Stimulated activated CD4-positive, alpha-beta T cell treated with anti-CD3 and anti-CD28 coated beads, Interleukin-4, amount 100 ng/mL, for 1 hour (primary cell): Measurements from ENCODE around the gene PNN.
"Not testable (repeated sequence)": the region's sequence is repeated elsewhere in the genome, so short reads cannot be mapped to it uniquely, and the experiment has no call there.

ENCODE experiments used
- DNase-seq: peaks from one replicate; pipeline ENCODE4 v3.0.0-alpha.2; 2020

Gene PNN

GRCh38 chr14:39181026-39181692 lies 6.1 kb downstream of the PNN start:
- DNase-seq: no peak

- DNase-seq: no peak
These were observed 6.6 kb downstream of the PNN start for GRCh38 chr14:39181693-39182047.

GRCh38 chr14:39182770-39183684 lies 8.0 kb downstream of the PNN start:
- no peak for DNase-seq

- DNase-seq: not testable (repeated sequence)
These were observed 8.6 kb downstream of the PNN start for GRCh38 chr14:39183685-39184003.

- DNase-seq: no peak
These were observed 9.7 kb downstream of the PNN start for GRCh38 chr14:39184628-39185255.

GRCh38 chr14:39185256-39186049 lies 10.4 kb downstream of the PNN start:
- DNase-seq: no peak

- DNase-seq: no peak
These were observed 12.0 kb downstream of the PNN start for GRCh38 chr14:39186941-39187525.

- no peak for DNase-seq
These were observed 28.9 kb downstream of the PNN start for GRCh38 chr14:39203659-39204606.

GRCh38 chr14:39207430-39207829 lies 32.4 kb downstream of the PNN start:
- DNase-seq: not testable (repeated sequence)

- no peak for DNase-seq
These were observed 36.2 kb downstream of the PNN start for GRCh38 chr14:39211109-39211741.

GRCh38 chr14:39212034-39212433 lies 37.0 kb downstream of the PNN start:
- no peak for DNase-seq

GRCh38 chr14:39212693-39213092 lies 37.6 kb downstream of the PNN start:
- DNase-seq: no peak

GRCh38 chr14:39217214-39217879 lies 42.3 kb downstream of the PNN start:
- DNase-seq: no peak

- DNase-seq: no peak
These were observed 43.2 kb downstream of the PNN start for GRCh38 chr14:39218171-39218769.

- DNase-seq: no peak
These were observed 44.0 kb downstream of the PNN start for GRCh38 chr14:39219075-39219499.

- not testable (repeated sequence) for DNase-seq
These were observed 45.4 kb downstream of the PNN start for GRCh38 chr14:39220473-39220872.

- DNase-seq: no peak
These were observed 53.0 kb downstream of the PNN start for GRCh38 chr14:39228044-39228443.

GRCh38 chr14:39228509-39229221 lies 53.6 kb downstream of the PNN start:
- DNase-seq: no peak

- peak; percentile 34 for DNase-seq
These were observed 54.1 kb downstream of the PNN start for GRCh38 chr14:39229222-39229543.
